ENCODE data around the gene PRCP.

The PRCP gene

DNA sequence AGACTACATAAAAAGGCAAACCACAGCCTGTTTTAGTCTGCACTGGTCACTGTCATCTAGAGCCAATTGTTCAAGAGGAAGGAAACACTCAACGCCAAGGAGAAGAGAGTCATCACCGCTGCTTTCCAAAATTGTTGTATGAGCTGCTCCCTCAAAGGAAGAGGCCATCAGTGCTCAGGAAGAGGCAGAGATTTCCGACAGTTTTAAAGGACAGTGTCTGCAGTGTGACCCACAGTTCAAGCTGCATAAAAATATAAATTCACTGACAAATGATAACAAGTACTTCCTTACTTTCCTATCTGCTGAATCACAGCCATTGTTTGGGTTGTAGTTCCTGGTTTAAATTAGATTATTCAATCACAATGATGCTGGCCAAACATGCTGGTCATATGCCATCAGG lies 16.4 kb downstream of the PRCP start:
- no peaks in the 10 kb centered on the region for H3K27me3 ChIP-seq (ENCODE audit: low read length)
- no peak overlapping the region for H2AFZ ChIP-seq (ENCODE audit: low read depth, low read length, severe bottlenecking)
- H3K9me2 ChIP-seq (replicated peaks; ENCODE audit: insufficient read depth, low read length): no peaks in the 10 kb centered on the region
- H3F3A ChIP-seq (ENCODE audit: insufficient read depth): no peaks in the 10 kb centered on the region
- no peaks in the 10 kb centered on the region for H3K79me2 ChIP-seq (ENCODE audit: insufficient read depth, low read length)
- no peaks in the 10 kb centered on the region for H3K9me3 ChIP-seq (ENCODE audit: insufficient read depth, low read length)
- H4K20me1 ChIP-seq (ENCODE audit: low read depth, low read length): no peaks in the 10 kb centered on the region
- TF ChIP-seq, protein P1, sequence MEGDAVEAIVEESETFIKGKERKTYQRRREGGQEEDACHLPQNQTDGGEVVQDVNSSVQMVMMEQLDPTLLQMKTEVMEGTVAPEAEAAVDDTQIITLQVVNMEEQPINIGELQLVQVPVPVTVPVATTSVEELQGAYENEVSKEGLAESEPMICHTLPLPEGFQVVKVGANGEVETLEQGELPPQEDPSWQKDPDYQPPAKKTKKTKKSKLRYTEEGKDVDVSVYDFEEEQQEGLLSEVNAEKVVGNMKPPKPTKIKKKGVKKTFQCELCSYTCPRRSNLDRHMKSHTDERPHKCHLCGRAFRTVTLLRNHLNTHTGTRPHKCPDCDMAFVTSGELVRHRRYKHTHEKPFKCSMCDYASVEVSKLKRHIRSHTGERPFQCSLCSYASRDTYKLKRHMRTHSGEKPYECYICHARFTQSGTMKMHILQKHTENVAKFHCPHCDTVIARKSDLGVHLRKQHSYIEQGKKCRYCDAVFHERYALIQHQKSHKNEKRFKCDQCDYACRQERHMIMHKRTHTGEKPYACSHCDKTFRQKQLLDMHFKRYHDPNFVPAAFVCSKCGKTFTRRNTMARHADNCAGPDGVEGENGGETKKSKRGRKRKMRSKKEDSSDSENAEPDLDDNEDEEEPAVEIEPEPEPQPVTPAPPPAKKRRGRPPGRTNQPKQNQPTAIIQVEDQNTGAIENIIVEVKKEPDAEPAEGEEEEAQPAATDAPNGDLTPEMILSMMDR (IDR thresholded peaks at IDR 0.05; ENCODE audit: insufficient read depth, low read length, poor library complexity, severe bottlenecking): no peak
- TF ChIP-seq EZH2phosphoT487 (conservative IDR thresholded peaks at IDR 0.05; ENCODE audit: low read length): no peak
- no peak overlapping the region for H3K4me3 ChIP-seq (ENCODE audit: insufficient read depth, low read length, poor library complexity, severe bottlenecking)
- H3K9ac ChIP-seq (ENCODE audit: low read length): no peak overlapping the region
- no peak overlapping the region for H3K27ac ChIP-seq (ENCODE audit: low read depth, low read length)
- no peaks in the 10 kb centered on the region for H3K36me3 ChIP-seq (ENCODE audit: low read length)
- H3K4me2 ChIP-seq (ENCODE audit: low read depth, low read length, poor library complexity, severe bottlenecking): no peak overlapping the region

GRCh38 chr11:82874646-82875523 lies 25.3 kb downstream of the PRCP start:
- no peak overlapping the region for H3K27ac ChIP-seq (ENCODE audit: low read depth, low read length)
- no peaks in the 10 kb centered on the region for H3K36me3 ChIP-seq (ENCODE audit: low read length)
- TF ChIP-seq, protein P1 (IDR thresholded peaks at IDR 0.05; ENCODE audit: insufficient read depth, low read length, poor library complexity, severe bottlenecking): no peak
- no peak for TF ChIP-seq EZH2phosphoT487 (conservative IDR thresholded peaks at IDR 0.05; ENCODE audit: low read length)
- H3K27me3 ChIP-seq (ENCODE audit: low read length): no peaks in the 10 kb centered on the region
- H2AFZ ChIP-seq (ENCODE audit: low read depth, low read length, severe bottlenecking): no peak overlapping the region
- no peaks in the 10 kb centered on the region for H4K20me1 ChIP-seq (ENCODE audit: low read depth, low read length)
- H3F3A ChIP-seq (ENCODE audit: insufficient read depth): no peaks in the 10 kb centered on the region
- no peak overlapping the region for H3K4me3 ChIP-seq (ENCODE audit: insufficient read depth, low read length, poor library complexity, severe bottlenecking)
- H3K9me3 ChIP-seq (ENCODE audit: insufficient read depth, low read length): no peaks in the 10 kb centered on the region
- H3K79me2 ChIP-seq (ENCODE audit: insufficient read depth, low read length): no peaks in the 10 kb centered on the region
- H3K9ac ChIP-seq (ENCODE audit: low read length): no peak overlapping the region
- H3K4me2 ChIP-seq (ENCODE audit: low read depth, low read length, poor library complexity, severe bottlenecking): no peak overlapping the region
- H3K9me2 ChIP-seq (replicated peaks; ENCODE audit: insufficient read depth, low read length): no peaks in the 10 kb centered on the region

DNA sequence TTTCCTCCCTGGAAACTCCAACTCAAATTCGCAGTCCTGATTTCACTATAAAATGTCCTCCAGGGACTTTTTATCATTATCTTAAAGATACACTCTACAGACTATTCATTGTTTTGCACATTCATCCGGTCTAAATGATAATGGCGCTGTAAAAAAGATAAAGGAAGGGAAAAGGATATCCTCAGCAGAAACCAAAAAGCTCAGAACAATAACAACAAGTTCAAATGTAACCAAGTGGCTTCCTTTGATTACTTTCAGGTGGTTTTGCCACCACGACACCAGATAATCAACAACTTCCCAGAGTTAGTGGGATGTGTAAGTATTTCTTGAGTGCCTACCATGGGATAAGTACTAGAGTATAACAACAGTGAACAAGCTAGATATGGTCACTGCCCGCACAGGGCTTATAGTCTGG lies 26.3 kb downstream of the PRCP start:
- TF ChIP-seq EZH2phosphoT487 (conservative IDR thresholded peaks at IDR 0.05; ENCODE audit: low read length): no peak
- TF ChIP-seq, protein P1 (IDR thresholded peaks at IDR 0.05; ENCODE audit: insufficient read depth, low read length, poor library complexity, severe bottlenecking): no peak
- Histone ChIP-seq H3K4me2 (ENCODE audit: low read depth, low read length, poor library complexity, severe bottlenecking) (no peak overlapping the region), H2AFZ (ENCODE audit: low read depth, low read length, severe bottlenecking) (no peak overlapping the region), H3F3A (ENCODE audit: insufficient read depth) (no peaks in the 10 kb centered on the region), H3K4me3 (ENCODE audit: insufficient read depth, low read length, poor library complexity, severe bottlenecking) (no peak overlapping the region), H3K36me3 (ENCODE audit: low read length) (no peaks in the 10 kb centered on the region), H4K20me1 (ENCODE audit: low read depth, low read length) (no peaks in the 10 kb centered on the region), H3K9ac (ENCODE audit: low read length) (no peak overlapping the region), H3K79me2 (ENCODE audit: insufficient read depth, low read length) (no peaks in the 10 kb centered on the region), H3K9me3 (ENCODE audit: insufficient read depth, low read length) (no peaks in the 10 kb centered on the region), H3K27ac (ENCODE audit: low read depth, low read length) (no peak overlapping the region), H3K9me2 (replicated peaks; ENCODE audit: insufficient read depth, low read length) (no peaks in the 10 kb centered on the region), H3K27me3 (ENCODE audit: low read length) (no peaks in the 10 kb centered on the region)
